NCI-H82 (cell line): ENCODE results near the gene CNTNAP2.
A peak's percentile ranks its signal among the peaks of the same experiment; 100 is the strongest.

Source experiments
- DNase-seq: peaks from one replicate; lab custom pipeline; 2025; lab: John Stamatoyannopoulos, UW

The CNTNAP2 gene

GRCh38 chr7:146424084-146424483, 307.5 kb downstream of the CNTNAP2 start:
- no peak for DNase-seq

GRCh38 chr7:146433501-146433900, 316.9 kb downstream of the CNTNAP2 start:
- no peak for DNase-seq

GRCh38 chr7:146443102-146443501, 326.5 kb downstream of the CNTNAP2 start:
- no peak for DNase-seq

GRCh38 chr7:146449625-146450024, 333.0 kb downstream of the CNTNAP2 start:
- DNase-seq = no peak

GRCh38 chr7:146455091-146455655, 338.6 kb downstream of the CNTNAP2 start:
- no peak for DNase-seq

- no peak for DNase-seq
Measured at GRCh38 chr7:146479040-146479439, 362.4 kb downstream of the CNTNAP2 start.

- peak; percentile 21 for DNase-seq
Measured at GRCh38 chr7:146486519-146486918, 369.9 kb downstream of the CNTNAP2 start.

GRCh38 chr7:146492017-146492416, 375.4 kb downstream of the CNTNAP2 start:
- DNase-seq = no peak

- DNase-seq = peak; percentile 42
Measured at GRCh38 chr7:146494952-146495596, 378.5 kb downstream of the CNTNAP2 start.

GRCh38 chr7:146496657-146497056, 380.1 kb downstream of the CNTNAP2 start:
- DNase-seq = no peak

GRCh38 chr7:146499970-146500369, 383.4 kb downstream of the CNTNAP2 start:
- DNase-seq = no peak

- no peak for DNase-seq
Measured at GRCh38 chr7:146503844-146504243, 387.2 kb downstream of the CNTNAP2 start.

GRCh38 chr7:146510088-146510680, 393.6 kb downstream of the CNTNAP2 start:
- DNase-seq = no peak

- no peak for DNase-seq
Measured at GRCh38 chr7:146514304-146514703, 397.7 kb downstream of the CNTNAP2 start.

GRCh38 chr7:146528581-146528980, 412.0 kb downstream of the CNTNAP2 start:
- no peak for DNase-seq

GRCh38 chr7:146539836-146540235, 423.2 kb downstream of the CNTNAP2 start:
- peak; percentile 93 for DNase-seq

- DNase-seq = no peak
Measured at GRCh38 chr7:146542101-146542500, 425.5 kb downstream of the CNTNAP2 start.

GRCh38 chr7:146544748-146545147, 428.1 kb downstream of the CNTNAP2 start:
- no peak for DNase-seq

GRCh38 chr7:146548816-146549215, 432.2 kb downstream of the CNTNAP2 start:
- no peak for DNase-seq

- DNase-seq = no peak
Measured at GRCh38 chr7:146554556-146554955, 438.0 kb downstream of the CNTNAP2 start.

- DNase-seq = no peak
Measured at GRCh38 chr7:146557971-146558469, 441.4 kb downstream of the CNTNAP2 start.

GRCh38 chr7:146565872-146566271, 449.3 kb downstream of the CNTNAP2 start:
- no peak for DNase-seq

GRCh38 chr7:146575903-146576302, 459.3 kb downstream of the CNTNAP2 start:
- DNase-seq = no peak
